ENCODE data around the gene FAM53B. TPM values are rescaled to one million over a fixed set of nuclear protein-coding genes. Genes with fewer than 3 reads are reported as not detected.

Gene FAM53B
- total RNA-seq, 1 experiment from 2014 or later: 11.2 TPM

- intact Hi-C loops (cut with micrococcal nuclease; ENCODE audit: unreplicated experiment): no loop called here
- CTCF ChIA-PET: interaction anchor here (1.1 kb wide), 1 partner anchor 112 kb away, joined by 3 read pairs; no protein-coding TSS in a partner anchor
Measured at GRCh38 chr10:124607693-124608092, 136.5 kb downstream of the FAM53B start.

GRCh38 chr10:124606822-124607221, 137.4 kb downstream of the FAM53B start:
- CTCF ChIA-PET: no interaction called here
- intact Hi-C loops (cut with micrococcal nuclease; ENCODE audit: unreplicated experiment): no loop called here
- H3K9me3 Mint-ChIP-seq (ENCODE audit: low read depth, unreplicated experiment): no peaks in the 10 kb centered on the region
- H3K36me3 Mint-ChIP-seq (ENCODE audit: insufficient read depth, unreplicated experiment): peaks cover 5% of the 10 kb centered on the region
- no peak for DNase-seq
- H3K27ac Mint-ChIP-seq (ENCODE audit: unreplicated experiment): no peak overlapping the region
- no peak for TF ChIP-seq CTCF (IDR thresholded peaks at IDR 0.05; ENCODE audit: unreplicated experiment)
- no peak overlapping the region for H3K4me3 Mint-ChIP-seq (ENCODE audit: low read depth, unreplicated experiment)
- BruUV-seq (replicated peaks): no TSS peak
- H3K4me1 Mint-ChIP-seq (ENCODE audit: low read depth, unreplicated experiment): no peaks in the 10 kb centered on the region
- H3K27me3 Mint-ChIP-seq (ENCODE audit: unreplicated experiment): no peaks in the 10 kb centered on the region

More at GRCh38 chr10:124607693-124608092, 136.5 kb downstream of the FAM53B start:
- no peak for TF ChIP-seq CTCF (IDR thresholded peaks at IDR 0.05; ENCODE audit: unreplicated experiment)
- H3K4me1 Mint-ChIP-seq (ENCODE audit: low read depth, unreplicated experiment): no peaks in the 10 kb centered on the region
- peaks cover 5% of the 10 kb centered on the region for H3K36me3 Mint-ChIP-seq (ENCODE audit: insufficient read depth, unreplicated experiment)
- H3K9me3 Mint-ChIP-seq (ENCODE audit: low read depth, unreplicated experiment): no peaks in the 10 kb centered on the region
- H3K4me3 Mint-ChIP-seq (ENCODE audit: low read depth, unreplicated experiment): no peak overlapping the region
- no TSS peak for BruUV-seq (replicated peaks)
- H3K27me3 Mint-ChIP-seq (ENCODE audit: unreplicated experiment): no peaks in the 10 kb centered on the region
- no peak for DNase-seq
- H3K27ac Mint-ChIP-seq (ENCODE audit: unreplicated experiment): no peak overlapping the region

GRCh38 chr10:124605856-124606812, 138.0 kb downstream of the FAM53B start:
- peaks cover 5% of the 10 kb centered on the region for H3K36me3 Mint-ChIP-seq (ENCODE audit: insufficient read depth, unreplicated experiment)
- H3K27me3 Mint-ChIP-seq (ENCODE audit: unreplicated experiment): no peaks in the 10 kb centered on the region
- H3K9me3 Mint-ChIP-seq (ENCODE audit: low read depth, unreplicated experiment): no peaks in the 10 kb centered on the region
- TF ChIP-seq CTCF (IDR thresholded peaks at IDR 0.05; ENCODE audit: unreplicated experiment): no peak
- intact Hi-C loops (cut with micrococcal nuclease; ENCODE audit: unreplicated experiment): no loop called here
- no TSS peak for BruUV-seq (replicated peaks)
- no peaks in the 10 kb centered on the region for H3K4me1 Mint-ChIP-seq (ENCODE audit: low read depth, unreplicated experiment)
- H3K27ac Mint-ChIP-seq (ENCODE audit: unreplicated experiment): no peak overlapping the region
- DNase-seq: no peak
- no peak overlapping the region for H3K4me3 Mint-ChIP-seq (ENCODE audit: low read depth, unreplicated experiment)
- CTCF ChIA-PET: no interaction called here

DNA sequence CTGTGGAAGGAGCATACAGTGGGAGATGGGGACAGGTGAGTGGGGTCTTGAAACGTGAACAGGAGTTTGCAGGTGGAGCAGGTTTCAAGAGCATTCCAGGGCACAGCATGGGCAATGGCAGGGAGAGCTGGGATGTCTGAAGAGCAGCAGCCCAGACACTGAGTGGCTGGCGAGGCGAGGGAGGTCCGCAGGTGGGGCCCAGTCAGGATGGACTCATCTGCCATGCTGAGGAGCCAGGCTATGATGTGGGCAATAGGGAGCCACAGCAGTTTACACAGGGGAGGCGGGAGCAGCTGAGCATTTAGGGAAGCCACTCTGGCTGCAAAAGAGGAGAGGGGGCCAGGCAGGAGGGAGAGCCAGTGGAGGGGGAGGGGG, 138.7 kb downstream of the FAM53B start:
- DNase-seq: no peak
- Mint-ChIP-seq H3K4me1 (ENCODE audit: low read depth, unreplicated experiment) (no peaks in the 10 kb centered on the region), H3K27me3 (ENCODE audit: unreplicated experiment) (no peaks in the 10 kb centered on the region), H3K36me3 (ENCODE audit: insufficient read depth, unreplicated experiment) (peaks cover 5% of the 10 kb centered on the region), H3K9me3 (ENCODE audit: low read depth, unreplicated experiment) (no peaks in the 10 kb centered on the region), H3K27ac (ENCODE audit: unreplicated experiment) (no peak overlapping the region), H3K4me3 (ENCODE audit: low read depth, unreplicated experiment) (no peak overlapping the region)
- intact Hi-C loops (cut with micrococcal nuclease; ENCODE audit: unreplicated experiment): no loop called here
- BruUV-seq (replicated peaks): no TSS peak
- no peak for TF ChIP-seq CTCF (IDR thresholded peaks at IDR 0.05; ENCODE audit: unreplicated experiment)
- CTCF ChIA-PET: no interaction called here

Measured in Calu3 (cell line).